GM19438 (cell line): ENCODE results near the gene MED15.

ENCODE experiments used
- ATAC-seq: cut with Tn5 transposase; IDR thresholded peaks from one replicate; pipeline ENCODE4 v1.9.1; 2021; ENCODE audit warnings: low read depth; ENCODE audit not compliant: unreplicated experiment

Gene MED15

GRCh38 chr22:20580611-20581502 lies 73.4 kb downstream of the MED15 start:
- no peak for ATAC-seq

GRCh38 chr22:20581503-20582170 lies 74.2 kb downstream of the MED15 start:
- no peak for ATAC-seq

- ATAC-seq = no peak
These were observed 74.7 kb downstream of the MED15 start for GRCh38 chr22:20582171-20582511.

GRCh38 chr22:20582520-20583361 lies 75.3 kb downstream of the MED15 start:
- ATAC-seq = no peak

- no peak for ATAC-seq
These were observed 76.1 kb downstream of the MED15 start for GRCh38 chr22:20583471-20583922.

- no peak for ATAC-seq
These were observed 76.8 kb downstream of the MED15 start for GRCh38 chr22:20584029-20584871.

GRCh38 chr22:20584872-20585638 lies 77.6 kb downstream of the MED15 start:
- no peak for ATAC-seq

GRCh38 chr22:20585639-20586402 lies 78.4 kb downstream of the MED15 start:
- ATAC-seq = no peak

GRCh38 chr22:20586403-20586745 lies 79.0 kb downstream of the MED15 start:
- ATAC-seq = no peak

GRCh38 chr22:20587206-20587958 lies 80.0 kb downstream of the MED15 start:
- ATAC-seq = no peak

GRCh38 chr22:20588092-20588842 lies 80.9 kb downstream of the MED15 start:
- ATAC-seq = no peak

GRCh38 chr22:20588843-20589581 lies 81.6 kb downstream of the MED15 start:
- ATAC-seq = no peak

- ATAC-seq = no peak
These were observed 82.4 kb downstream of the MED15 start for GRCh38 chr22:20589614-20590476.

GRCh38 chr22:20590477-20591294 lies 83.3 kb downstream of the MED15 start:
- ATAC-seq = no peak

GRCh38 chr22:20591295-20591645 lies 83.9 kb downstream of the MED15 start:
- no peak for ATAC-seq
